Activated CD4-positive, alpha-beta T cell treated with anti-CD3 and anti-CD28 coated beads, Interleukin-10, Interleukin-2, amounts not matched to agents 100 ng/mL and 50 ng/mL, durations not matched to agents 16 hours and 8 hours (primary cell): ENCODE measurements around the gene CACNA1I.

Experiments used
- DNase-seq: peaks from one replicate; pipeline ENCODE4 v3.0.0-alpha.2; 2020

Gene CACNA1I

DNA sequence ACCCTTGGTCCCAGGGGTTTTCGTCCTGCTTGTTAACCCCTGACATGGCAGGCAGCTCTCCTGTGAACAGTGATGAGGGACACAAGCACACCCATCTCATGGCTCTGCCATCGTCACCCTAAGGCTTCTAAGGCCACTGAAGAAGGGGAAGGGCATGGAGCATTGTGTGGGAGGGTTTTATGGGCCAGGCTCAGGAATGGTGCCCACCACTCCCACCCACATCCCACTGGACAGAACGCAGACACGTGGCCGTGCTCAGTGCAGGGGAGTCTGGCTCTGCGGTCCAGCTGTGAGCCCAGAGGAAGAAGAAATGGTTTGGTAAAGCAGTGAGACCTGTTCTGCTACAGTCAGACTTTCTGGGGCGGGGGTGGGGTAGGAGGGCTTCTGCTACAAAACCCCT is 130.0 kb downstream of the CACNA1I start:
- DNase-seq = no peak

DNA sequence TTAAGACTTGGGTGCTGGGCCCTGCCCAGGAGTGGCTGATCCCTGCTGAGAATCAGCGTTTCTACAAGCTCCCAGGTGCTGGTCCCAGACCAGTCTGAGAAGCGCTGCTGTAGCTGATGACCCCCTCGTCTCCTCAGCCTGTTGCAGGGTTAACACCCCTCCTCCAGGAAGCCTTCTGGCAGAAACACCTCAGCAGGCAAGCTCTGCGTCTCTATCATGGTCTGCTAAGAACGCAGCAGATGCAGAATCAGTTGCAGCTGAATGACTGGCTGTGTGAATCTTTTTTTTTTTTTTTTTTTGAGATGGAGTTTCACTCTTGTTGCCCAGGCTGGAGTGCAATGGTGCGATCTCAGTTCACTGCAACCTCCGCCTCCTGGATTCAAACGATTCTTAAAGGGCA is 132.5 kb downstream of the CACNA1I start:
- no peak for DNase-seq

DNA sequence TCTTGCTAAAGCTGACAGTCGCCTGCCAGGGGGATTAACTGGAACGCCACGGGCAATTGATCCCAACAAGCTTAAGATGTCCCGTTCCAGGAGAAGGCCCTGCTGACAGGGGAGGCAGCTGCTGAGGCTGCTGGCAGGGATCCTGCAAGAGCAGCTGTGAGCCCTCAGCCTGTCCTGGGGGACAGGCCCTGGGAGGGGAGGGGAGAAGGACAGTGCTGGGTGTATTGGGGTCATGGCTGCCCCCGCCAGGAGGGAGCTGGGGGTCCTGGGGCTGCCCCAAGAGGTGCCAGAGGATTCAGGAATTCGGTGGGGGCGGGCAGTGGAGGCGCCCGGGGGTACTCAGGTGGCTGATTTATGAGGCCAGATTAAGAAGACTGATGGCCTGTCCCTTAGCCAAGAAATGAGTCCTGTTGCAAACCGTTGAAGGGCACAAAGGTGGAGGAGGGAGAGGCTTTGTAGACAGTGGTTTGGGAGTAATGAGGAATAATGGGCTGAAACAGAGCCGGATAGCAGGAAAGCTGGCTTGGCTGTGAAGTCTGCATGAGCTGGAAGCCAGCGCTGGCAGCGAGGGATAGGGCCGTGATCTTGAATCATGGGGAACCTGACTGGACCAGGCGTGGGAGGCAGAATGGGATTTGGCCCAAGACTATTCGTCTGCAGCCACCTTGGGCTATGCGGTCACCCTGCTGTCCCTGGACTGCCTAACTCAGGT is 133.5 kb downstream of the CACNA1I start:
- no peak for DNase-seq

DNA sequence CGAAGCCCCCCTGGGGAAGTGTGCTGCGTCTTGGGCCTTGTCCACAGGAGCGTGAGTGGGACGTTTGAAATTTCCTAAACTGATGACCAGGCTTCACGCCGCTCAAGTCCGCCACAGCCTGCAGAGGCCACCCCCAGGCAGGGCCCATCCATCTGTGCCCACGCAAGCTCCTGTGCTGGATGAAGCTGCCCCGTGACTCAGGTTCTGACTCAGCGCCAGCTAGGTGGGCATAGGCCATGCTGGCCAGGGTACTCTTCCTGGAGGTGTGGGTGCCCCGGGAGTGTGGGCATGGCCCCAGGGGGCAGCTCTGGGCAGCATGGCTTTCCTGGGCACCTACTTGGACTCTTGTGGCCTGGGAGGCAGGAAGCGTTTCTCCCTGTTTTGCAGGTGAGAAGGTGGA is 134.8 kb downstream of the CACNA1I start:
- no peak for DNase-seq

DNA sequence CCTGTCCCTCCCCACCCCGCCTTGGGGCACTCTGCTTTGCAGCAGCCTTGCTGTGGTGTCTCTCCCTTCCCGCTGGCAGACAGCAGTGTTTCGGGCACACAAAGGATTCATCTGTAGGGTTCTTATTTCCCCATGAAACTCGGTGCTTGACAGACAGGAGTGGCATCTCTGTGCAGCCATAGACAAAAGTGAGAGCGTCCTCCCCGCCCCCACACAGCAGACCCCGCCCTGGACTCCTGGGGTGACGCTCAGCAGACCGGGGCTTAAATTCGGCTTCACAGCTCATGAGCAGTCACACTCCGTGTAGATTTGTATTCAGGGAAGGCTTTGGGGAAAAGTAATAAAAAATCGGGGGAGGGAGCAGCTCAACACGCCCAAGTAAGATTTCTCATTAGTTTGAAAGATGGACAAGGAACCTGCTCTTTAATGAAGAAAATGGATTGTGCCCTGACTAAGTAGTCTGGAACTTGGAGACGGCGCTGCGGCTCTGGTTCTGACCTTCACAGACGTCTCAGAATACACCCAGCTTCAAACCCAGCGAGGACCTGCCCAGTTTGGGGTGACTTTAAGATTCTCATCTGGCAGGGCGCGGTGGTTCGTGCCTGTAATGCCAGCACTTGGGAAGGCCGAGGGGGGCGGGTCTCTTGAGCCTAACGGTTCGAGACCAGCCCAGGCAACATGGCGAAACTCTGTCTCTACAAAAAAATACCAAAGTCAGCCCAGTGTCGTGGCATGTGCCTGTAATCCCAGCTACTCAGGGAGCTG is 136.0 kb downstream of the CACNA1I start:
- no peak for DNase-seq

DNA sequence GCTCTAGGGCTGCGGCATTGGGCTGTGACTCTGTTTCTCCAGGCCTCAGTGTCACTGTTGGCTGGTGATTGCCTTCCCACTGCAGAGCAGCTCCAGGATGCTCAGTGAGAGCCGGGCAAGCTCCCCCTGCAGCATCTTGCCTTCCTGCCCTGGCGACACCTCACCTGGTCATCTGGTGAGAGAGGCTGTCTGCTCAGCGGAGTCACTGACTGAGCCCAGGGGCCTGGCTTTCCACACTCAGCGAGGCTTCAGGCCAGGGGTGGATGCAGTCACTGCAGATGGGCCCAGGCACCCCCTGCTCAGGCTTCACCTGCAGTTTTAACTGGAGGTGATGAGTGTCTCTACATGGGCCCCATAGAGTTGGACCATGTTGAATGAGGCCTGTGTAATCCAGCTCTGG is 136.8 kb downstream of the CACNA1I start:
- DNase-seq = no peak

DNA sequence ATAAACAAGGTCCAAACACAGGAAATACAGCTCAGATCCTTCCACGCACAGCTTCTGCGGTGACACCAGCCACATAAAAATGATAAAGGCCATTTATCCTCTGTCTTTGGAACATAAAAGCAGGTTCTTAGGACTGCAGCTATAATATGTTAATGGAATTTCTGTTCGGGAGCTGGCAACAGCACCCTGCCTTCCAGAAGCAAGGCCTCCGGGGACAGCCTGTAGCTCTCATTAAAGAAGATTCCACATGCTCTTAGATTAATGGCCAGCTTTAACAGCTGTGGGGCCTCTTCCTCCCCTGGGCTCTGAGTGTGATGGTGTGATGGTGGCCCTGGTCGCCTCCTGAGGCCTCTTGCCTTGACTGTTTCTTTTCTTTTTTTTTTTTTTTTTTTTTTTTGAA is 137.3 kb downstream of the CACNA1I start:
- no peak for DNase-seq

DNA sequence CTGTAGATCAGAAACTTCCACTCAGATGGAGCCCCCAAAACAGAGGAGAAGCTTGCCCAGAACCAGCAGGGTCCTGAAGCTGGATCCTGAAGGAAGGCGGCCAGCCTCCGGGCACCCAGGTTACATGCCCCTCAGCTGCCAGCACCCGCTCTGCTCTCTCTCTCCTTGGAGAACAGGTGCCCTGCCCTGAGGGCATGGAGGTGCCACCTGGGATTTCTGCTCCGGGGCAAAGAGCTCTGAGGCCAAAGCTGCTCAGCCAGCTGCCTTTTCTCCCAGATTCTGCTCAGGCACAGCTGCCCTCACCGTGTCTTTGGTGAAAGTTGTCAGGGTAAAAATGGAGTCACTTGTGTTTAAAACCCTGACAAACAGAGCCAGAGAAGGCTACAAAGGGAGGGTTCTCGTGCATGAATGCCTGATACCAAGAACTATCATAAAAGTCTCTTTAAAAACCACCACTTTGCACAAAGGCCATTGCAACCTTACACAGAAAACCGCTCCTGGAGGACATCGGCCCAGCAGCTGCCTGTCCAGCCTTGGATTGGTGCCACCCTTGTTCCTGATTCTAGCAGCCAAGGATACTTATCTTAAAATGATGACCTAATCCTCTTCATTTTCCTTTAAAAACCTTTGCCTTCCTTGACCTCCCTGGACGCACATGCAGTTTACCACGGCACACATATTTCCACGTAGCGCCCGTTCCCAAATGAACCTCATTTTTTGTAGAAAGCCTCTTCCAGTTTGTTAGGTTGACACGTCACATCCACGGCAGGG is 140.0 kb downstream of the CACNA1I start:
- DNase-seq = no peak

DNA sequence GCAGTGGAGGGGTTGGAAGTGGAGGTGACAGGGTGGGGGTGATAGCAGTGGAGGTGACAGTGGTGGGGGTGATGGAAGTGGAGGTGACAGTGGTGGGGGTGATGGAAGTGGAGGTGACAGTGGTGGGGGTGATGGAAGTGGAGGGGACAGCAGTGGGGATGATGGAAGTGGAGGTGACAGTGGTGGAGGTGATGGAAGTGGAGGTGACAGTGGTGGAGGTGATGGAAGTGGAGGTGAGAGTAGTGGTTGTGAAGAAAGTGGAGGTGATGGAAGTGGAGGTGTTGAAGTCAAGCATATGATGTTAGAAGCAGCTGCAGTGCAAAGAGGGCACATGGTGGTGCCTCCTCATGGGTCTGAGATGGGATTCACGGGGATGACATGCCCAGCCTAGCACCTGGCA is 141.5 kb downstream of the CACNA1I start:
- DNase-seq = no peak

DNA sequence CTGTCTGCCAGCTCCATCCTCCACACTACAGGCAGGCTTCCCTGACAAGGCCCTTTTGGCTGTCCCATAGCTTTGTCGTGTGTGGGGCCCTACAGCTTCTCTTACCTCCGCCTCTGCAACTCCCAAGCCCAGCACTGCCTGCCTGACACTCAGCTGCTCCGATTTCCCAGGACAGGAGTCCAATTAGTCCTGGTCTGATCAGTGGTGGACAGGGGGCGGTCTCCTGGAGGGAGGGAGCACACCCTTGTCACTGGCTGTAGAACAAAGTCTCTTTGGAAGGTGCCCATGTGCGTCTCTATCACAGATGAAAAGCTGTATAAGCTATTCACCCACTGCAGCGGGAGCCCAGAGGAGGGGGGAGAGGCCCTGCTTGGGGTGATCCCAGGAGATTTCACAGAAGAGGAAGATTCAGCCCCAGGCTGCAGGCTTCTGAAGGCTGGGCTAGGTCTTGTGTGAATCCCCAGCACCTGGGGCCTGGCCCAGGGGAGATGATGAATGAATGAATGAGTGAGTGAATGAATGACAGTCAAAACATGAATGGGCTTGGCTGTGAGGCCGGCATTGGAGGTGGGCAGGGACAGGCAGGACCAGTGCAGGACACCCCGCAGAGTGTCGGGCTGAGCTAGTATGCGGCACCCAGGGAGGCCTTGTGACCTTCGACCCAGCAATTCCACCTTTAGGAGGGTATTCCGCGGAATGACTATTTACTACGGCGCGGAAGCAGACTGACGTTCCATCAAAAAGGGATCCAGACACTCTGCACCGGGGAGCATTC is 142.4 kb downstream of the CACNA1I start:
- DNase-seq = no peak

DNA sequence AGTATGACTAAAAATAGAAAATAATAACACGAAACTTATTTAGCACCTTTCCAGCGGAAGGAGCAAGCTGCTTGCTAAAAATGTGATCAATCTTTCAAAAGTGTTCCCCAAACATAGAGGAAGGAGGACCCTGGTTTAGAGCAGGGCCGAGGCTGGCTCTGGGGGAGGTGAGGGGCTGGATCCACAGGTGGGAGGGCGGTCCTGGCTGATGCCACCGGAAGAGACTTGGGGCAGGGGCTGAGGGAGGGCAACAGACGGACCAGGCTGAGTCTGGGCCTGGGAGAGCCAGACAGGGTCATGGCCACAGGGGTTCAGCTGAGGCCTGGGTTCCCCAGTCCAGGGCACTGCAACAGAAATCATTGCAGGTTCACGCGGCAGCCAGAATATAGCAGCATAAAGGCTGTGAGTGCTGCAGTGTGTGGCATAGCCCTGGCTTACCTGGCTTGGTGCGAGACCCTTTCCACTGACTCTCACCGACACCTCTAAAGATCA is 143.3 kb downstream of the CACNA1I start:
- no peak for DNase-seq

DNA sequence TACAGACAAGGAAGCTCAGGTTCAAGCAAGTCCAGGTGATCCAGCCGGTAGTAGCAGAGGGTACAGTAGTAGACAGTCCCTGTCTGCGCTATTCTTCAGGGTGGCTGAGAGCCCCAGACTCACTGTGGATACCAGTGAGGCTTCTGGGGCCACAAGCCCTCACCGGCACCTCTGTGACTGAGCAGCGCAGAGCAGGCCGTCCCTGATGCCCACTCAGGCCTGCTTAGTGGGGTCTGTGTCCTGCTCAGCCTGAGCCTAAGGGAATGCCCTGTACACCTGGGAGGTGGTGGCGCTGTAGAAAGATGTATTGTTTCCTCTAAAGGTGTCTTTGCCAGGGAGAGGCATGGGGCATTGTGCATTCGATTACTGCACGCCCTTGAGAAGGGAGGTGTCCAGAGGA is 143.8 kb downstream of the CACNA1I start:
- no peak for DNase-seq

DNA sequence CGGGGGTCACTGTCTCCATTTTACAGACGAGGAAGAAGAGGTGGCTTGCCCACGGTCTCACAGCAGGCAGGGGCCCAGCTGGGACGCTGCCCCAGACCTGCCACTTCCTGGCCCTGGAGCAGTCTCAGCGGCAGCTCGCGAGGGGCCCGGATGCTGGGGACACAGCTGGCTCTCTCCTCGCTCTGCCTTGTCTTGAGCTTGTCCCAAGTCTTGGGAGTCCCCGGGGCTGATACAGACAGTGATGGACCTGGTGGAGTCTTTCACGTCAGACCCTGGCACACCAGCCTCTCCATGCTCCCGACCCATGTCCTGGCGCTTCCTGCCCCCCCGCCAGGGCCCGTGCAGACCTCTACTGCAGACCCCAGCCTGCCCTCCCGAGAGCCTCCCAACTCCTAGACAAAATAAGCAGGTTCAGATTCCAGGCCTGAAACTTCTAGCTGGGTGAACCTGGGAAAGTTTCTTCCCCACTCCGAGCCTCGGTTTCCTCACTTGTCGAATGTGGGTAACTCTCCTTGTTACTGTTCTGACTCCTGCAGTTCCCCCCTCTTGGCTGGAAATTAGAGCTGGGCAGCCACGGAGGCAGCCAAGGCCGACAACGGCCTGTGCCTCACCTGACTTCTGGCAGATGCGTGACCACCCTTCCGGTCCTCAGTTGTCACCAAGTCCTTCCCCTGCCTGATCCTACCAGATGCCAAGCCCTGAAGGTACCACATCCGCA is 145.4 kb downstream of the CACNA1I start:
- DNase-seq = no peak

DNA sequence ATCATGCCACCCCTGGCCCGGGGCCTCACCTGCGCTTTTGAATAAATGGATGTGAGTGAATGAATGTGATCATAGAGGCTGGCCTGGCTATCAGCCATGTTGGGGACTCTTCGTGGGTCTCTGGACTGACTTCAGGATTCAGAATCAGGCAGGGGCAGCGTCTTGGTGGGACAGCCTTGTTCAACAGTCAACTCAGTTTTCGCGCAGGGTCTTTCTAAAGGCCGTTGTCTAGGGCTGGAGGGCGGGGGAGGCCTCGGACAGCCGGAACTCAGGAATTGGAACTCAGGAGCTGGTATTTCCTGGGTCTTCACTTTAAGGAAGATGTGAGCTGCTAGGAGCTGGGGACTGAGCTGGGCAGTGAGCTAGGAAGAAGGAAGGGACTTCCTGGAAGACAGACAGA is 146.0 kb downstream of the CACNA1I start:
- no peak for DNase-seq

DNA sequence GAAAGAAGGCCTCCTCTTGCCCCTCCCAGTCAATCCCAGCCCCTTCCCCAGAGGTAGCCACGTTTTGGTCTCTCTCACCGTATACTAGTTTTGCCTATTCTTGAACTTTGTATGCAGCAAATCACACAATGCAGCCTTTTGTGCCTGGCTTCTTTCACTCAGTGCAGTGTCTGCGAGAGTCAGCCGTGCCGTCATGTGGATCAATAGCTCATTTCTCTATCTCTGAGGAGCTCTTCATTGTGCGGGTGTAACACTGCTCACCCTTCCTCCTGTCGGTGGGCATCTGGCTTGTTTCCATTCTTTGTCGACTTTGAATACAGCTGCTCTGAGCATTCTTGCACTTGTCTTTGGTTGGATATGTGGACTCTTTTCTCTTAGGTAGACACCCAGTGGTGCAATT is 146.5 kb downstream of the CACNA1I start:
- no peak for DNase-seq

DNA sequence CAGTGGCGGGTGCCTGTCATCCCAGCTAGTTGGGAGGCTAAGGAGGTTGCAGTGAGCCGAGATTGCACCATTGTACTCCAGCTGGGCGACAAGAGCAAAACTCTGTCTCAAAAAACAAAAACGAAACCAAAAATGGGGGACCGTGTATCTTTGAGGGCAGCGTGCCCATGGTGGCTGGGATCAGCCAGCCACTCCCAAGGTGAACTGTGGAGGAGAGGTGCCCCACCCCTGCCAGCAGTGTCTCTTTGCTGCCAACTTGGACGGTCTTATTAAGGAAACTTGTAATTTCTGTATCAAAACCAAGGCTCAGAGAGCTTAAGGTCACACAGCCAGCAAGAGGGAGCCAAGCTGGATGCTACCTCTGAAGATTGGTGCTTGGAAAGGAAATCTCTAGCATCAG is 147.7 kb downstream of the CACNA1I start:
- DNase-seq = no peak

DNA sequence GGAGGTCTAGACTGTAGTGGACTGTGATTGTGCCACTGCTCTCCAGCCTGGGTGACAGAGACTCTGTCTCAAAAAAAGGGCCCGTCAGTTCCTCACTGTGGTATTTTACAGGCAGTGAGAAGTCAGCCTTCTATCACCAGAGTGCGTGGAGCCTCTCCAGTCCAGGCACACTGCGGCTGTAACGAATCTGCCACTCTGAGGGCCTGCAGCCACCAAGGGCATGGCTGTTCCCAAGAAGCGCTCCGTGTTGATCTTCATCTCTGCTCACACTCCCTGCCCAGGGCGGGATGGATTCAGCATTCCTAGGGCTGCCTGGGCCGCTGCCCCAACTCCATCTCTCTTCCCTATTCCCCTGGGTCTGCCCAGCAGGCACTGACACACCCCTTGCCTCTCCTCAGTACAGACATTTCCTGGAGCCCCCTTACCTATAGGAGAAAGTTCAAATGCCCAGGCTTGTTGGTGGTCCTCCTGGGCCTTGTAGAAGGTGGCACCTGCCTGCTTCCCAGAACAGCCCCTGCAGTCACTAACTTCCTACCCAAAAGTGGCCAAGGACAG is 148.4 kb downstream of the CACNA1I start:
- DNase-seq = no peak

DNA sequence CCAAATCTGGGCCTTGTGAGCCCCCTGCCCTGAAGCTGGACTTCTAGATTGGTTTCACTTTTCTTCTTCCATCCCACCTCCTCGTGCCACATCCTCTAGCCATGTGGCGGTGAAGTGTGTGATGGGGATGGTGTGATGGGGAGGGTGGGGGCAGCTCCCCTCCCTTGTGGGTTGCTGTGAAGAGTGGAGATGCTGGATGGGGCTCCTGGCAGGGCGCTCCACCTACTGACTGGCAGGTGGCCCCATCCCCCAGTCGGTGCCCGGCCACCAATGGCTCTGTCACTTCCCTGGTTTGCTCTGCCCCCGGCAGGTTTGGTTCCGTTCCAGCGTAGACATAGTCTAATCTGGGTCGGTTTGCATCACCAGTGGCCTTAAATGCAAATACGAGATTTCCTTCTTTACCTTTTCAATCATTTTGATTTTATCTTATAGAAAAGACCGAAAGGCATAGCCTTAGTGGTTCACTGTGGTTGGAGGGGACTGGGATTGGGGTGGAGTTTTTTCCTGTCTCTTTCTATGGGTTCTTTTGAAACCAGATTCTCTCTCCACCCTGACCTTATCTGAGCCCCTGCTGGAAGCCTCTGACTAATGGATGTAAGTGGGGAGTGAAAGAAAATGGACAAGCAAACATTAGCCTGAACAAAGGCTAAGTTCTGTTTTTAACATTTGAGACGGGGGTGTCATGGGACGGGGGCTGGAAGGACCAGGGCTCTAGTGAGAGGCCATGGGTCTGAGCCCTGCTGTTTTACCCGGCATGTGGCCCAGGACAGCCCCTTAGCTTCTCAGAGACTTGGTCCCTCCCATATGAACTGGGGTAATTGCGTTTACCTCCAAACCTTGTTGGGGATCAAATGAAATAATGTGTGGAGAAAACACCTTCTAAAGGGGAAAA is 149.3 kb downstream of the CACNA1I start:
- DNase-seq = no peak

DNA sequence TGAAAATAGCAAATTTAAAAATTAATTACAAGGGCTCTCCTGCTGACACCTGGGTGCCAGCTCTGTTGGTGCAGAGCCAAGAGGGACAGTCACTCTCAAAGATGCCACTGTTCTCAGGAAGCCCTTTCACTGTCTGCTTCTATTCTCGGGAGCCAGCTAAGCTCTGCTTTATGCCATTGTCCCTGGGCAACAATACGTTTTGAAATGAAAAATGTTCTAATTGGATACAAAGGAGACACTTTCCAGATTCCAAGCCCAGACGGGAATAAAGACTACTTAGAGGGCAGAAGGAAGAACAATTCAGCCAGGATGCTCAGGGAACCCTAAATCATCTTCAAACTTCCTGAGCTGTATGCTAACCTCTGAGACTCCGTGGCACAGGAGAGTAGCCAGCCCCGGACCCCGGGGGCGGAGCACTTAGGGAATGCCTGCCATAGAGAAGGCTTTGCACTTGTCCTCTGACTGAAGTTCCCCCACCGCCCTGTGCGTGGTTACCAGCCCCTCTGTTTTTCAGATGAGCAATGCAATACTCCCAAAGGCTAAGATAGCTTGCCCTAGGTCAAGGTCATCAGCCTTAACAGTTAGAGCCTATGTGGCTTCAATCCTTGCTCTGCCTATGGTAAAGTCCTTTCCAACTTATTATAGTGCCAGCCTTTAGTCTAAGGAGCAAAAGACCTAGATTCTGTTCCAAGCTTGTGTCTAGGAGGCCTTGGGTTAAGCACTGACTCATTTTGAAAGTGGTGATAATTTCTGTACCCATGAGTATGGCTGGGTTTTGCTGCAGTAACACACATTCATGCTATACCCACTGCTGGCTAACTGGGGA is 150.9 kb downstream of the CACNA1I start:
- peak; percentile 66 for DNase-seq

DNA sequence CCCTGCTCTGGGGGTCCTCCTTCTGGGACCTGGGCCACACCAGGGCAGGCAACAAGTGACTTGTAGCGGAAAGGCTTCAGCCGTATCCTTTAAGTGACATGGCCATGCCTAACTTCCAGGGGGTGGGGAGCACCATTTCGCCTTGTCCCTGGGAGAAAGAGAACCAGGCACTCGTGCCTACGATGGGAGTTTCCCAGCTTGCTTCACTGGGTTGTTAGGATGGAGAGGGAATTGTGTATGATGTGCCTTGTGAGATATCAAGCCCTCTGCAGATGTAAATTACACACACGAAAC is 151.4 kb downstream of the CACNA1I start:
- DNase-seq = no peak
